A549 (cell line): Measurements from ENCODE around the gene CCSER1.

Experiments used
- CBX2 ChIP-seq: fragments of 200-600 bp; sonication (generic); IDR thresholded peaks from 2 replicates; pipeline ENCODE4 v1.6.1; 2016; ENCODE audit warnings: low read depth, mild to moderate bottlenecking, borderline replicate concordance
- JUN ChIP-seq, 2 experiments: fragments of >200 bp; sonication (Bioruptor Twin); formaldehyde crosslinking; IDR thresholded peaks; 2 replicates in 1 of 2; 3 replicates in 1 of 2; pipeline ENCODE4 v1.6.1; 2016 to 2017
- KDM1A ChIP-seq: fragments of 200-600 bp; sonication (generic); IDR thresholded peaks from 2 replicates; pipeline ENCODE4 v1.6.1; 2016; ENCODE audit warnings: low read depth, mild to moderate bottlenecking
- NPAS2 ChIP-seq: fragments of 250-450 bp; sonication (Bioruptor Pico); IDR thresholded peaks from 2 replicates; pipeline ENCODE4 v1.8.0; 2022; ENCODE audit warnings: mild to moderate bottlenecking, moderate library complexity, borderline replicate concordance
- NR3C1 ChIP-seq: fragments of >200 bp; sonication (Bioruptor Twin); formaldehyde crosslinking; IDR thresholded peaks from 3 replicates; pipeline ENCODE4 v1.6.1; 2017
- POLR2A ChIP-seq: IDR thresholded peaks from 2 replicates; pipeline ENCODE4 v1.6.1; 2012; ENCODE audit warnings: mild to moderate bottlenecking, low read length
- POLR2AphosphoS2 ChIP-seq: conservative IDR thresholded peaks from 2 replicates; pipeline ENCODE4 v1.6.1; 2012; ENCODE audit warnings: low read length, improper control_type of control experiment, inconsistent platforms
- RARB ChIP-seq: fragments of 250-450 bp; sonication (Bioruptor Pico); IDR thresholded peaks from 2 replicates; pipeline ENCODE4 v1.8.0; 2021; ENCODE audit warnings: mild to moderate bottlenecking, moderate library complexity
- SMC3 ChIP-seq: fragments of >200 bp; sonication (Bioruptor Twin); formaldehyde crosslinking; IDR thresholded peaks from 3 replicates; pipeline ENCODE4 v1.6.1; 2018; ENCODE audit warnings: inconsistent platforms
- ZFP36 ChIP-seq: fragments of 450-650 bp; IDR thresholded peaks from 2 replicates; pipeline ENCODE4 v1.6.1; 2014; ENCODE audit warnings: borderline replicate concordance; ENCODE audit not compliant: partially characterized antibody
- TF ChIP-seq, protein P1 (sequence below): fragments of >200 bp; sonication (Bioruptor Twin); formaldehyde crosslinking; IDR thresholded peaks from 3 replicates; pipeline ENCODE4 v1.5.1; 2016
- TF ChIP-seq, protein P2 (sequence below): IDR thresholded peaks from 2 replicates; pipeline ENCODE4 v1.6.1; 2012

DNA sequence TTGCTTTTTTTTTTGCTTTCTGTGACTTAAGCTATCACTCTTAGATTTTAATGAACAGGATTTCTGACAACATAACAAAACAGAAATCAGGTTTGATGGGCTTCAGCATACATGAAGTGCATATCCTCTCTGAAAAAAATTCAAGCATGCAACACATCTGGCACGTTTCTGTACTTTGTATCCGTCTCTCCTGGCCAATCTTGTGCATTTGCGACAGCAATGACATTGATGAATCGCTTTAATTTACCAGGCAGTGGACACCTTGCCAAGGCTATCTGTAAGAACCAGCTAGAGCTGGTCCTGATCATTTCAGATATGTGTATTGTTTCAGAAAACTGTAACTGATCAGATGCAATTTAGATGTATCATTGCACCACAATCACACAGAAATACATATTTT is 93.3 kb downstream of the CCSER1 start:
- TF ChIP-seq SMC3 (no peak), JUN (IDR thresholded peaks at IDR 0.05) (no peak), KDM1A (no peak), NR3C1 (no peak), POLR2A (no peak), RARB (no peak), ZFP36 (no peak), CBX2 (no peak), NPAS2 (CRISPR knock-in tag) (no peak), POLR2AphosphoS2 (no peak)
- TF ChIP-seq, protein P1, sequence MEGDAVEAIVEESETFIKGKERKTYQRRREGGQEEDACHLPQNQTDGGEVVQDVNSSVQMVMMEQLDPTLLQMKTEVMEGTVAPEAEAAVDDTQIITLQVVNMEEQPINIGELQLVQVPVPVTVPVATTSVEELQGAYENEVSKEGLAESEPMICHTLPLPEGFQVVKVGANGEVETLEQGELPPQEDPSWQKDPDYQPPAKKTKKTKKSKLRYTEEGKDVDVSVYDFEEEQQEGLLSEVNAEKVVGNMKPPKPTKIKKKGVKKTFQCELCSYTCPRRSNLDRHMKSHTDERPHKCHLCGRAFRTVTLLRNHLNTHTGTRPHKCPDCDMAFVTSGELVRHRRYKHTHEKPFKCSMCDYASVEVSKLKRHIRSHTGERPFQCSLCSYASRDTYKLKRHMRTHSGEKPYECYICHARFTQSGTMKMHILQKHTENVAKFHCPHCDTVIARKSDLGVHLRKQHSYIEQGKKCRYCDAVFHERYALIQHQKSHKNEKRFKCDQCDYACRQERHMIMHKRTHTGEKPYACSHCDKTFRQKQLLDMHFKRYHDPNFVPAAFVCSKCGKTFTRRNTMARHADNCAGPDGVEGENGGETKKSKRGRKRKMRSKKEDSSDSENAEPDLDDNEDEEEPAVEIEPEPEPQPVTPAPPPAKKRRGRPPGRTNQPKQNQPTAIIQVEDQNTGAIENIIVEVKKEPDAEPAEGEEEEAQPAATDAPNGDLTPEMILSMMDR = no peak
- TF ChIP-seq, protein P2, sequence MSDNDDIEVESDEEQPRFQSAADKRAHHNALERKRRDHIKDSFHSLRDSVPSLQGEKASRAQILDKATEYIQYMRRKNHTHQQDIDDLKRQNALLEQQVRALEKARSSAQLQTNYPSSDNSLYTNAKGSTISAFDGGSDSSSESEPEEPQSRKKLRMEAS = no peak
